Measurements from ENCODE around the gene ASNSD1. TPM values are rescaled to one million over a fixed set of nuclear protein-coding genes. Genes with fewer than 3 reads are reported as not detected.

The ASNSD1 gene
- total RNA-seq (2014; rRNA removed) (33.7 and 48.3 TPM in 2 replicates), Bru-seq, nascent RNA (percentile 81 among the genes with signal in this experiment), BruChase-seq, experiment 1, labeled RNA remaining after a 6-hour chase (percentile 95 among the genes with signal in this experiment), BruChase-seq, experiment 2, labeled RNA remaining after a 2-hour chase (percentile 92 among the genes with signal in this experiment)
- long read RNA-seq, transcript ASNSD1-201 (6 exons, 2,450 nt), result major isoform, 87 of 120 reads
- long read RNA-seq, partial matches to known transcripts, result 1 of 120 reads
- long read RNA-seq, other reads (novel, unspliced or antisense), result 30 of 120 reads

- ChIA-PET POLR2A (ENCODE audit: unreplicated experiment) (no interaction called here), CTCF (interaction anchor here (0.6 to 1.4 kb wide), 12 partner anchors 13 to 451 kb away, joined by 3 to 11 read pairs (median 5); partner anchors contain the start of genes ANKAR and OSGEPL1)
- H3K4me3 ChIP-seq (ENCODE audit: low read length), result peak within 1 kb of the TSS; percentile 90
- H3K4me1 ChIP-seq (ENCODE audit: insufficient read depth, low read length), result peaks cover 30% of the 10 kb centered on the region
- peak; percentile 99 for DNase-seq
- no peaks in the 10 kb centered on the region for H3K27me3 ChIP-seq (ENCODE audit: low read length)
- intact Hi-C loops (cut with micrococcal nuclease), result loop anchor here (1.0 to 5.0 kb wide), 5 partner anchors 13 to 409 kb away; partner anchors contain the start of genes ANKAR, ORMDL1, OSGEPL1 and PMS1
- TSS peak; percentile 77 for BruUV-seq (replicated peaks)
- peaks cover 42% of the 10 kb centered on the region for H3K79me2 ChIP-seq (ENCODE audit: low read length)
- H4K20me1 ChIP-seq (ENCODE audit: low read length), result no peaks in the 10 kb centered on the region
- H3K27ac ChIP-seq (ENCODE audit: low read length), result no peak within 1 kb of the TSS; the same call in 1 of the 2 replicates
- H3F3A ChIP-seq (ENCODE audit: low read length, unreplicated experiment), result no peaks in the 10 kb centered on the region
- ATAC-seq, result peak; percentile 89
- H2AFZ ChIP-seq (ENCODE audit: low read length), result peak within 1 kb of the TSS; percentile 88
- H3K9ac ChIP-seq (ENCODE audit: low read length), result peak within 1 kb of the TSS; percentile 96
- no peaks in the 10 kb centered on the region for H3K9me2 ChIP-seq (replicated peaks; ENCODE audit: low read length)
- TF ChIP-seq EZH2 (IDR thresholded peaks at IDR 0.05; ENCODE audit: low read length, unreplicated experiment) (no peak), EZH2phosphoT487 (IDR thresholded peaks at IDR 0.05; ENCODE audit: borderline replicate concordance, low read length) (no peak)
- TF ChIP-seq, protein P1, sequence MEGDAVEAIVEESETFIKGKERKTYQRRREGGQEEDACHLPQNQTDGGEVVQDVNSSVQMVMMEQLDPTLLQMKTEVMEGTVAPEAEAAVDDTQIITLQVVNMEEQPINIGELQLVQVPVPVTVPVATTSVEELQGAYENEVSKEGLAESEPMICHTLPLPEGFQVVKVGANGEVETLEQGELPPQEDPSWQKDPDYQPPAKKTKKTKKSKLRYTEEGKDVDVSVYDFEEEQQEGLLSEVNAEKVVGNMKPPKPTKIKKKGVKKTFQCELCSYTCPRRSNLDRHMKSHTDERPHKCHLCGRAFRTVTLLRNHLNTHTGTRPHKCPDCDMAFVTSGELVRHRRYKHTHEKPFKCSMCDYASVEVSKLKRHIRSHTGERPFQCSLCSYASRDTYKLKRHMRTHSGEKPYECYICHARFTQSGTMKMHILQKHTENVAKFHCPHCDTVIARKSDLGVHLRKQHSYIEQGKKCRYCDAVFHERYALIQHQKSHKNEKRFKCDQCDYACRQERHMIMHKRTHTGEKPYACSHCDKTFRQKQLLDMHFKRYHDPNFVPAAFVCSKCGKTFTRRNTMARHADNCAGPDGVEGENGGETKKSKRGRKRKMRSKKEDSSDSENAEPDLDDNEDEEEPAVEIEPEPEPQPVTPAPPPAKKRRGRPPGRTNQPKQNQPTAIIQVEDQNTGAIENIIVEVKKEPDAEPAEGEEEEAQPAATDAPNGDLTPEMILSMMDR (conservative IDR thresholded peaks at IDR 0.05; ENCODE audit: low read depth, low read length), result peak; percentile 98
- peak within 1 kb of the TSS; percentile 89 for H3K4me2 ChIP-seq (ENCODE audit: low read length)
- H3K36me3 ChIP-seq (ENCODE audit: low read depth, low read length), result peaks cover 10% of the 10 kb centered on the region
- no peaks in the 10 kb centered on the region for H3K9me3 ChIP-seq (ENCODE audit: low read length)
These were observed at the start of gene ASNSD1 for GRCh38 chr2:189661148-189661956. Gene ASNSD1, plus strand, starts transcription at chr2:189661459. Its CDS starts 4,674 bp downstream, at chr2:189666133.

- CTCF ChIA-PET, result interaction anchor here (0.7 kb wide), 1 partner anchor 10 kb away, joined by 3 read pairs; no protein-coding TSS in a partner anchor
- H3K36me3 ChIP-seq (ENCODE audit: low read depth, low read length), result no peaks in the 10 kb centered on the region
- H4K20me1 ChIP-seq (ENCODE audit: low read length), result no peaks in the 10 kb centered on the region
- peaks cover 18% of the 10 kb centered on the region for H3K4me1 ChIP-seq (ENCODE audit: insufficient read depth, low read length)
- H2AFZ ChIP-seq (ENCODE audit: low read length), result no peak overlapping the region
- H3K4me2 ChIP-seq (ENCODE audit: low read length), result no peak overlapping the region
- H3K9me3 ChIP-seq (ENCODE audit: low read length), result no peaks in the 10 kb centered on the region
- no peak overlapping the region for H3K27ac ChIP-seq (ENCODE audit: low read length)
- H3K4me3 ChIP-seq (ENCODE audit: low read length), result no peak overlapping the region
- H3K9ac ChIP-seq (ENCODE audit: low read length), result no peak overlapping the region
- H3K79me2 ChIP-seq (ENCODE audit: low read length), result no peaks in the 10 kb centered on the region
- no peak for ATAC-seq
- H3F3A ChIP-seq (ENCODE audit: low read length, unreplicated experiment), result no peaks in the 10 kb centered on the region
- no TSS peak for BruUV-seq (replicated peaks)
- POLR2A ChIA-PET (ENCODE audit: unreplicated experiment), result no interaction called here
- H3K9me2 ChIP-seq (replicated peaks; ENCODE audit: low read length), result no peaks in the 10 kb centered on the region
- H3K27me3 ChIP-seq (ENCODE audit: low read length), result no peaks in the 10 kb centered on the region
- intact Hi-C loops (cut with micrococcal nuclease), result no loop called here
- DNase-seq, result no peak
- TF ChIP-seq, protein P1 (conservative IDR thresholded peaks at IDR 0.05; ENCODE audit: low read depth, low read length), result no peak
- no peak for TF ChIP-seq EZH2 (IDR thresholded peaks at IDR 0.05; ENCODE audit: low read length, unreplicated experiment)
- no peak for TF ChIP-seq EZH2phosphoT487 (IDR thresholded peaks at IDR 0.05; ENCODE audit: borderline replicate concordance, low read length)
These were observed 48.1 kb upstream of the ASNSD1 start for GRCh38 chr2:189613077-189613636.
